Renal pelvis (tissue), 4 donors: ENCODE results near the gene KLF4. TPM values are rescaled to one million over a fixed set of nuclear protein-coding genes. Genes with fewer than 3 reads are reported as not detected.
A peak's percentile ranks its signal among the peaks of the same experiment; 100 is the strongest.
"Not testable (repeated sequence)": the region's sequence is repeated elsewhere in the genome, so short reads cannot be mapped to it uniquely, and the experiment has no call there.

ENCODE experiments used
- DNase-seq: peaks from one replicate; pipeline ENCODE4 v3.0.0-alpha.2; 2013
- polyA plus RNA-seq, 3 donors: library from polyadenylated mRNA; unstranded; fragments of 120-200 nt; gene quantifications; one replicate each; pipeline ENCODE4 v1.2.1, GENCODE V29; 2013; ENCODE audit not compliant: insufficient read length in 3 of 3

Gene KLF4
- polyA plus RNA-seq, 3 donors: 6.4 to 7.0 (median 6.4) TPM

GRCh38 chr9:107490606-107490970 is 1.0 kb upstream of the KLF4 start:
- DNase-seq: not testable (repeated sequence)

GRCh38 chr9:107489144-107489673 is 360 bp downstream of the KLF4 start:
- peak; percentile 31 for DNase-seq

- peak; percentile 35 for DNase-seq
These were observed 1.0 kb downstream of the KLF4 start for GRCh38 chr9:107488375-107489143.

GRCh38 chr9:107487521-107488374 is 1.8 kb downstream of the KLF4 start:
- DNase-seq: peak; percentile 70

GRCh38 chr9:107486674-107487520 is 2.7 kb downstream of the KLF4 start:
- no peak for DNase-seq

GRCh38 chr9:107485458-107486043 is 4.0 kb downstream of the KLF4 start:
- no peak for DNase-seq

GRCh38 chr9:107484117-107484723 is 5.3 kb downstream of the KLF4 start:
- peak; percentile 74 for DNase-seq

- DNase-seq: no peak
These were observed 5.9 kb downstream of the KLF4 start for GRCh38 chr9:107483666-107484065.

GRCh38 chr9:107481035-107481434 is 8.5 kb downstream of the KLF4 start:
- DNase-seq: no peak

GRCh38 chr9:107480386-107480789 is 9.2 kb downstream of the KLF4 start:
- no peak for DNase-seq

- no peak for DNase-seq
These were observed 10.8 kb downstream of the KLF4 start for GRCh38 chr9:107478805-107479204.

GRCh38 chr9:107474124-107474523 is 15.4 kb downstream of the KLF4 start:
- DNase-seq: no peak

- DNase-seq: no peak
These were observed 16.8 kb downstream of the KLF4 start for GRCh38 chr9:107472581-107473340.

- no peak for DNase-seq
These were observed 18.0 kb downstream of the KLF4 start for GRCh38 chr9:107471552-107471951.

GRCh38 chr9:107467416-107467815 is 22.2 kb downstream of the KLF4 start:
- DNase-seq: no peak

- no peak for DNase-seq
These were observed 22.7 kb downstream of the KLF4 start for GRCh38 chr9:107466826-107467225.

- peak; percentile 50 for DNase-seq
These were observed 23.8 kb downstream of the KLF4 start for GRCh38 chr9:107465467-107466451.

- DNase-seq: no peak
These were observed 25.1 kb downstream of the KLF4 start for GRCh38 chr9:107464516-107464915.

- DNase-seq: no peak
These were observed 26.9 kb downstream of the KLF4 start for GRCh38 chr9:107462691-107463090.
